ENCODE measurements around the gene PPP2R5A. TPM values are rescaled to one million over a fixed set of nuclear protein-coding genes. Genes with fewer than 3 reads are reported as not detected.

PPP2R5A gene
- total and polyA plus RNA-seq, 2 of the 8 experiments (the other 6 are each of a cell fraction or from before 2014, with no cell fraction given): 14.6 to 36.3 TPM

- DNase-seq (ENCODE audit: low read depth in 1 of 2, low spot score in 2 of 2): no peak
- Histone ChIP-seq H3K56ac (replicated peaks; ENCODE audit: insufficient read length, low read depth, low read length) (no peak overlapping the region), H3K36me3 (ENCODE audit: control insufficient read depth in 2 of 4, insufficient read depth in 4 of 4, low read length in 3 of 4) (peaks cover 8 to 42% (median 19%) of the 10 kb centered on the region in 4 experiments; a peak in 7 of 8 replicates), H2BK5ac (ENCODE audit: low read depth, low read length) (no peak overlapping the region), H3K23ac (ENCODE audit: insufficient read length) (no peak overlapping the region), H2BK120ac (replicated peaks; ENCODE audit: low read depth, low read length) (no peak overlapping the region), H3K18ac (ENCODE audit: extremely low read depth, low read length) (no peak overlapping the region), H3K4me1 (replicated peaks in 1 of 4; ENCODE audit: control insufficient read depth in 3 of 4, insufficient read depth in 4 of 4, low read length in 3 of 4) (no peaks in the 10 kb centered on the region; a peak in 1 of 7 replicates), H4K8ac (ENCODE audit: extremely low read depth, insufficient read depth, low read length) (no peak overlapping the region), H3K27me3 (replicated peaks in 1 of 4; ENCODE audit: control insufficient read depth in 3 of 4, extremely low read depth in 1 of 4, insufficient read depth in 3 of 4, low read length in 3 of 4) (no peaks in the 10 kb centered on the region), H3K79me1 (ENCODE audit: low read depth, low read length) (no peaks in the 10 kb centered on the region), H3K79me2 (ENCODE audit: control insufficient read depth in 1 of 2, insufficient read depth in 2 of 2, low read length in 2 of 2) (no peaks in the 10 kb centered on the region), H3K4ac (replicated peaks; ENCODE audit: insufficient read length, low read depth, low read length) (no peak overlapping the region), H4K20me1 (replicated peaks in 1 of 2; ENCODE audit: control insufficient read depth in 1 of 2, insufficient read depth in 2 of 2, low read length in 2 of 2) (peaks cover 0 to 6% of the 10 kb centered on the region in 2 experiments), H3K23me2 (ENCODE audit: low read depth, low read length) (peaks cover 3% of the 10 kb centered on the region; the same call in 1 of the 2 replicates), H4K5ac (ENCODE audit: insufficient read length, low read depth, low read length) (no peak overlapping the region), H3K27ac (ENCODE audit: low read depth, low read length) (no peak overlapping the region), H2AK5ac (ENCODE audit: low read depth, low read length) (no peak overlapping the region), H3K14ac (ENCODE audit: insufficient read length) (no peak overlapping the region), H3K9me3 (ENCODE audit: insufficient read depth in 2 of 2, low read depth in 1 of 2, low read length in 1 of 2) (no peaks in the 10 kb centered on the region), H2BK15ac (ENCODE audit: low read length) (no peak overlapping the region), H2BK20ac (ENCODE audit: low read length) (no peak overlapping the region), H2AFZ (ENCODE audit: low read length) (no peak overlapping the region), H4K91ac (replicated peaks; ENCODE audit: insufficient read length, low read length) (no peak overlapping the region), H3K4me2 (ENCODE audit: insufficient read depth in 1 of 2, low read depth in 2 of 2, low read length in 2 of 2) (no peak overlapping the region), H3K9ac (replicated peaks in 1 of 4; ENCODE audit: extremely low read depth in 1 of 4, low read depth in 3 of 4, low read length in 3 of 4) (no peak overlapping the region), H3K4me3 (ENCODE audit: extremely low read depth in 1 of 4, insufficient read depth in 2 of 4, low read depth in 3 of 4, low read length in 4 of 4) (no peak overlapping the region), H2BK12ac (ENCODE audit: low read depth, low read length) (no peak overlapping the region)
- ChIA-PET CTCF (ENCODE audit: partially characterized antibody) (interaction anchor here (1.0 to 5.5 kb wide), 2 partner anchors 11 to 76 kb away, joined by 3 to 54 read pairs; no protein-coding TSS in a partner anchor), POLR2A (ENCODE audit: partially characterized antibody) (no interaction called here)
- TF ChIP-seq EZH2 (IDR thresholded peaks at IDR 0.05; ENCODE audit: low read depth, low read length, severe bottlenecking): no peak
- TF ChIP-seq SIN3A (conservative IDR thresholded peaks at IDR 0.05 in 1 of 2, IDR thresholded peaks at IDR 0.05 in 1 of 2; ENCODE audit: low read depth in 1 of 2, low read length in 2 of 2): no peak
- no peak for TF ChIP-seq EGR1 (IDR thresholded peaks at IDR 0.05; ENCODE audit: borderline replicate concordance, low read depth, low read length)
- TF ChIP-seq RAD21 (IDR thresholded peaks at IDR 0.05 in 1 of 2, conservative IDR thresholded peaks at IDR 0.05 in 1 of 2; ENCODE audit: low read depth in 2 of 2, low read length in 2 of 2): no peak
- TF ChIP-seq CBX8 (IDR thresholded peaks at IDR 0.05; ENCODE audit: borderline replicate concordance, low read depth, low read length): no peak
- no peak for TF ChIP-seq CHD1 (IDR thresholded peaks at IDR 0.05; ENCODE audit: low read depth, low read length)
- TF ChIP-seq CHD2 (IDR thresholded peaks at IDR 0.05; ENCODE audit: low read length): no peak
- no peak for TF ChIP-seq KDM5A (IDR thresholded peaks at IDR 0.05; ENCODE audit: low read length)
- no peak for FAIRE-seq
- WGBS, 2 experiments (ENCODE audit: extremely low coverage in 1 of 2, insufficient coverage in 1 of 2, insufficient read length in 1 of 2, insufficient replicate concordance in 2 of 2, low coverage in 1 of 2, low lambda C conversion rate in 2 of 2, missing lambda C conversion rate in 1 of 2): 89% methylated on average over 2 of the region's 2 CpGs; no CpG with 5 or more reads in 1 of the 2 experiments
Measured at GRCh38 chr1:212379366-212379765, 94.2 kb downstream of the PPP2R5A start.
